GM12865 (cell line): Measurements from ENCODE around the gene EPHB2.

Experiments used
- DNase-seq: peaks from one replicate; pipeline ENCODE4 v3.0.0; 2010; ENCODE audit warnings: low read depth
- H3K4me3 ChIP-seq: 2 replicates; pipeline ENCODE4 v1.5.1; 2011; ENCODE audit warnings: mild to moderate bottlenecking, low read depth, low read length, control low read depth
- CTCF ChIP-seq: IDR thresholded peaks from 2 replicates; pipeline ENCODE4 v1.5.1; 2011; ENCODE audit warnings: low read length, control low read depth, low read depth, inconsistent platforms; ENCODE audit not compliant: insufficient read depth; ENCODE audit errors: missing control alignments

Gene EPHB2

GRCh38 chr1:22860883-22861385, 150.3 kb downstream of the EPHB2 start:
- no peak overlapping the region for H3K4me3 ChIP-seq
- TF ChIP-seq CTCF = no peak
- DNase-seq = no peak

- peak; percentile 61 for TF ChIP-seq CTCF
- DNase-seq = peak; percentile 19
Measured at GRCh38 chr1:22861764-22862440, 151.3 kb downstream of the EPHB2 start.

GRCh38 chr1:22862752-22863151, 152.1 kb downstream of the EPHB2 start:
- no peak for TF ChIP-seq CTCF
- DNase-seq = no peak
- H3K4me3 ChIP-seq = no peak overlapping the region

More at GRCh38 chr1:22861764-22862440, 151.3 kb downstream of the EPHB2 start:
- no peak overlapping the region for H3K4me3 ChIP-seq

- no peak for TF ChIP-seq CTCF
- DNase-seq = no peak
- H3K4me3 ChIP-seq = no peak overlapping the region
Measured at GRCh38 chr1:22863766-22864165, 153.1 kb downstream of the EPHB2 start.

- no peak for TF ChIP-seq CTCF
Measured at GRCh38 chr1:22864886-22865285, 154.2 kb downstream of the EPHB2 start.

GRCh38 chr1:22865736-22866135, 155.1 kb downstream of the EPHB2 start:
- no peak for TF ChIP-seq CTCF
- DNase-seq = no peak
- H3K4me3 ChIP-seq = no peak overlapping the region

More at GRCh38 chr1:22864886-22865285, 154.2 kb downstream of the EPHB2 start:
- no peak overlapping the region for H3K4me3 ChIP-seq
- no peak for DNase-seq

GRCh38 chr1:22866868-22867267, 156.2 kb downstream of the EPHB2 start:
- H3K4me3 ChIP-seq = no peak overlapping the region
- TF ChIP-seq CTCF = no peak
- no peak for DNase-seq
